Measurements from ENCODE around the gene CCDC192. TPM values are rescaled to one million over a fixed set of nuclear protein-coding genes. Genes with fewer than 3 reads are reported as not detected.

The CCDC192 gene
- total RNA-seq, 1 experiment from 2014 or later: 0.52 TPM

DNA sequence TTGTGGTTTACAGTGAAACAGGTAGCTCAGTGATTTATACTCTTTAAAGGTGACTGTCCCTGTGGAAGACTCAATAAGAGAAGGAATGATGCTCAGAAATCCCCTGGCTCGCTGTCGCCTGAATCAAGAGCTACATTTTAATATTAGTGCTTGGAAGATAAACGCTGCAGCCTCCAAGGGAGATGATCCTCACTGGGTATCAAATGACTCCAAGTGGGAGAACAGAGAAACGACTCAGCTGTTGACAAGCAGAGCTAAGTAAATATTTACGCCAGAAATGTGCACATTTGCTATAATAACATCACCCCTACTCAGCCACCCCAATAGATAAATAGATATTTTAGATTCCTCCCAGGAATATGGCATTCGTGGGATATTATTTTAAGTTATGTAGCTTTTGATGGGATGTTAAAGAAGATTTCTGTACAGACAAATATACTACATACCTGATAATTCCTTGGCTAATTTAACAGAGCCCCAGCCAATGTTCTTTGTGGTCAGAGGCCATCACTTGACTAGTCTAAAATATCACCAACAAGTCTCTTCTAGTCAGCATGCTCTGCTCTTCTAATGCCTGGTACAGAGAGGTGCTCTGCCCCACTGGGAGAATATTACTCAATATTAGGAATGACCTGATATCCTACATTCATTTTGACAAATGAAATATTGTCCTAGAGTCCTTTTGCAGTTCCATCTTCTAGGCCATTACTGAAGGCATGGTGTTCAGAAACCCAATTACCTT, 18.3 kb upstream of the CCDC192 start:
- ATAC-seq (no peak), DNase-seq (ENCODE audit: low spot score) (no peak)
- TF ChIP-seq SOX15 (CRISPR knock-in tag; IDR thresholded peaks at IDR 0.05) (no peak), ZNF671 (CRISPR knock-in tag; IDR thresholded peaks at IDR 0.05) (no peak), NFATC4 (CRISPR knock-in tag; IDR thresholded peaks at IDR 0.05) (no peak), TEAD4 (CRISPR knock-in tag; IDR thresholded peaks at IDR 0.05) (no peak), CBFB (CRISPR knock-in tag; IDR thresholded peaks at IDR 0.05; ENCODE audit: low read depth) (no peak), NFE2L1 (CRISPR knock-in tag; IDR thresholded peaks at IDR 0.05) (no peak), ZBTB21 (CRISPR knock-in tag; IDR thresholded peaks at IDR 0.05; ENCODE audit: borderline replicate concordance) (no peak)
- TF ChIP-seq, protein P1, sequence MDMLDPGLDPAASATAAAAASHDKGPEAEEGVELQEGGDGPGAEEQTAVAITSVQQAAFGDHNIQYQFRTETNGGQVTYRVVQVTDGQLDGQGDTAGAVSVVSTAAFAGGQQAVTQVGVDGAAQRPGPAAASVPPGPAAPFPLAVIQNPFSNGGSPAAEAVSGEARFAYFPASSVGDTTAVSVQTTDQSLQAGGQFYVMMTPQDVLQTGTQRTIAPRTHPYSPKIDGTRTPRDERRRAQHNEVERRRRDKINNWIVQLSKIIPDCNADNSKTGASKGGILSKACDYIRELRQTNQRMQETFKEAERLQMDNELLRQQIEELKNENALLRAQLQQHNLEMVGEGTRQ (CRISPR knock-in tag; IDR thresholded peaks at IDR 0.05): no peak
- TF ChIP-seq, protein P2, sequence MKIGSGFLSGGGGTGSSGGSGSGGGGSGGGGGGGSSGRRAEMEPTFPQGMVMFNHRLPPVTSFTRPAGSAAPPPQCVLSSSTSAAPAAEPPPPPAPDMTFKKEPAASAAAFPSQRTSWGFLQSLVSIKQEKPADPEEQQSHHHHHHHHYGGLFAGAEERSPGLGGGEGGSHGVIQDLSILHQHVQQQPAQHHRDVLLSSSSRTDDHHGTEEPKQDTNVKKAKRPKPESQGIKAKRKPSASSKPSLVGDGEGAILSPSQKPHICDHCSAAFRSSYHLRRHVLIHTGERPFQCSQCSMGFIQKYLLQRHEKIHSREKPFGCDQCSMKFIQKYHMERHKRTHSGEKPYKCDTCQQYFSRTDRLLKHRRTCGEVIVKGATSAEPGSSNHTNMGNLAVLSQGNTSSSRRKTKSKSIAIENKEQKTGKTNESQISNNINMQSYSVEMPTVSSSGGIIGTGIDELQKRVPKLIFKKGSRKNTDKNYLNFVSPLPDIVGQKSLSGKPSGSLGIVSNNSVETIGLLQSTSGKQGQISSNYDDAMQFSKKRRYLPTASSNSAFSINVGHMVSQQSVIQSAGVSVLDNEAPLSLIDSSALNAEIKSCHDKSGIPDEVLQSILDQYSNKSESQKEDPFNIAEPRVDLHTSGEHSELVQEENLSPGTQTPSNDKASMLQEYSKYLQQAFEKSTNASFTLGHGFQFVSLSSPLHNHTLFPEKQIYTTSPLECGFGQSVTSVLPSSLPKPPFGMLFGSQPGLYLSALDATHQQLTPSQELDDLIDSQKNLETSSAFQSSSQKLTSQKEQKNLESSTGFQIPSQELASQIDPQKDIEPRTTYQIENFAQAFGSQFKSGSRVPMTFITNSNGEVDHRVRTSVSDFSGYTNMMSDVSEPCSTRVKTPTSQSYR (CRISPR knock-in tag; IDR thresholded peaks at IDR 0.05): no peak
- TF ChIP-seq, protein P3, sequence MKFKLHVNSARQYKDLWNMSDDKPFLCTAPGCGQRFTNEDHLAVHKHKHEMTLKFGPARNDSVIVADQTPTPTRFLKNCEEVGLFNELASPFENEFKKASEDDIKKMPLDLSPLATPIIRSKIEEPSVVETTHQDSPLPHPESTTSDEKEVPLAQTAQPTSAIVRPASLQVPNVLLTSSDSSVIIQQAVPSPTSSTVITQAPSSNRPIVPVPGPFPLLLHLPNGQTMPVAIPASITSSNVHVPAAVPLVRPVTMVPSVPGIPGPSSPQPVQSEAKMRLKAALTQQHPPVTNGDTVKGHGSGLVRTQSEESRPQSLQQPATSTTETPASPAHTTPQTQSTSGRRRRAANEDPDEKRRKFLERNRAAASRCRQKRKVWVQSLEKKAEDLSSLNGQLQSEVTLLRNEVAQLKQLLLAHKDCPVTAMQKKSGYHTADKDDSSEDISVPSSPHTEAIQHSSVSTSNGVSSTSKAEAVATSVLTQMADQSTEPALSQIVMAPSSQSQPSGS (CRISPR knock-in tag; IDR thresholded peaks at IDR 0.05; ENCODE audit: borderline replicate concordance, low read depth): no peak
- Mint-ChIP-seq H3K27me3 (ENCODE audit: low read depth) (no peaks in the 10 kb centered on the region), H3K27ac (no peak overlapping the region), H3K4me3 (no peak overlapping the region), H3K36me3 (no peaks in the 10 kb centered on the region), H3K4me1 (no peaks in the 10 kb centered on the region), H3K9me3 (no peaks in the 10 kb centered on the region)
- POLR2A ChIA-PET: no interaction called here
- CTCF ChIA-PET: interaction anchor here (0.9 kb wide), 1 partner anchor 180 kb away, joined by 3 read pairs; no protein-coding TSS in a partner anchor

DNA sequence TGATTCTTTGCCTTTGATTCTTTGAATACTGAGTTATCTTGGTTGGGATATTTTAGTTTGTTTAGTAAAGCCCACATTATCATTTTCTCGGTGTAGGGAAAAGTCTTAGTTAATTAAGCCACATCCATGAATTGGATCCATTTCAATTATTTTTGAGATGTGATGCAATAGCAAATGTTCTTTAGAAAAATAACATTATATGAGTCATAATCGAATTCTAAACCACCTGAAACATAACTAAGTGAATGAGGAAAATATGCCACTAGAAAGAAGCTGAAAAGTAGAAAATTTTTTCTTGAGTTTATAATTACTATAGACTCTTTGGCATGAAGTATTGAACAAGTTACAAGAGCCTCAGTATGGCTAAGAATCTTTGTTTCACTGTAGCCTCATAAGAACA, 17.5 kb upstream of the CCDC192 start:
- Mint-ChIP-seq H3K27ac (no peak overlapping the region), H3K4me3 (no peak overlapping the region), H3K4me1 (no peaks in the 10 kb centered on the region), H3K36me3 (no peaks in the 10 kb centered on the region), H3K9me3 (peaks cover 2% of the 10 kb centered on the region), H3K27me3 (ENCODE audit: low read depth) (no peaks in the 10 kb centered on the region)
- ChIA-PET CTCF (no interaction called here), POLR2A (no interaction called here)
- no peak for ATAC-seq
- no peak for TF ChIP-seq OVOL2 (CRISPR knock-in tag; IDR thresholded peaks at IDR 0.05; ENCODE audit: borderline replicate concordance)
- TF ChIP-seq, protein P4, sequence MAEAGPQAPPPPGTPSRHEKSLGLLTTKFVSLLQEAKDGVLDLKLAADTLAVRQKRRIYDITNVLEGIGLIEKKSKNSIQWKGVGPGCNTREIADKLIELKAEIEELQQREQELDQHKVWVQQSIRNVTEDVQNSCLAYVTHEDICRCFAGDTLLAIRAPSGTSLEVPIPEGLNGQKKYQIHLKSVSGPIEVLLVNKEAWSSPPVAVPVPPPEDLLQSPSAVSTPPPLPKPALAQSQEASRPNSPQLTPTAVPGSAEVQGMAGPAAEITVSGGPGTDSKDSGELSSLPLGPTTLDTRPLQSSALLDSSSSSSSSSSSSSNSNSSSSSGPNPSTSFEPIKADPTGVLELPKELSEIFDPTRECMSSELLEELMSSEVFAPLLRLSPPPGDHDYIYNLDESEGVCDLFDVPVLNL (CRISPR knock-in tag; IDR thresholded peaks at IDR 0.05; ENCODE audit: borderline replicate concordance, low read depth): no peak
- no peak for TF ChIP-seq KAT7 (CRISPR knock-in tag; IDR thresholded peaks at IDR 0.05; ENCODE audit: borderline replicate concordance)
- no peak for TF ChIP-seq HMGA2 (CRISPR knock-in tag; IDR thresholded peaks at IDR 0.05)
- TF ChIP-seq TEAD1 (CRISPR knock-in tag; IDR thresholded peaks at IDR 0.05): no peak
- no peak for TF ChIP-seq FOXP1 (CRISPR knock-in tag; IDR thresholded peaks at IDR 0.05; ENCODE audit: borderline replicate concordance)
- TF ChIP-seq TEAD4 (CRISPR knock-in tag; IDR thresholded peaks at IDR 0.05): no peak
- DNase-seq (ENCODE audit: low spot score): no peak

DNA sequence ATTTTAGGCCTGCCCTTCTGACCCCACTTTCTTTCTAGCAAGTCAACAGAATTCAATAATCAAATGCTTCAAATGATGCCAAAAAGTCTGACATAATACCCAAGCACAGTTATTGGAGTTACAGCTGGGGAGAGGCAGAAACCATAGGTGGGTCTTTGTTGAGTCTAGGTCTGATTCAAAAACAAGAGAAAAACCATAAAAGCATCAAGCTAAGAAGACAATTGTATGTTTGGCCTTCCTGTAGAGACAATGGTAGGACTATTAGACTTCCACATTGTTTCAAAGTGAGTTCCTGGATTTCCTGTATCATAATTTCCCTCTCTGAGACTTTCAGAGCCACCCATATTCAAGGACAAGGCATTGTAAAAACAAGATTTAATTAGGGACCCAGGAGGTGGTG, 16.8 kb upstream of the CCDC192 start:
- Mint-ChIP-seq H3K9me3 (peaks cover 6% of the 10 kb centered on the region), H3K27me3 (ENCODE audit: low read depth) (no peaks in the 10 kb centered on the region), H3K4me3 (no peak overlapping the region), H3K4me1 (no peaks in the 10 kb centered on the region), H3K27ac (no peak overlapping the region), H3K36me3 (no peaks in the 10 kb centered on the region)
- ChIA-PET CTCF (no interaction called here), POLR2A (no interaction called here)
- ATAC-seq (no peak), DNase-seq (ENCODE audit: low spot score) (no peak)
- no peak for TF ChIP-seq MXD4 (CRISPR knock-in tag; IDR thresholded peaks at IDR 0.05; ENCODE audit: borderline replicate concordance)
- TF ChIP-seq, protein P5, sequence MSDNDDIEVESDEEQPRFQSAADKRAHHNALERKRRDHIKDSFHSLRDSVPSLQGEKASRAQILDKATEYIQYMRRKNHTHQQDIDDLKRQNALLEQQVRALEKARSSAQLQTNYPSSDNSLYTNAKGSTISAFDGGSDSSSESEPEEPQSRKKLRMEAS (CRISPR knock-in tag; IDR thresholded peaks at IDR 0.05): no peak
- TF ChIP-seq GRHL2 (CRISPR knock-in tag; IDR thresholded peaks at IDR 0.05; ENCODE audit: insufficient replicate concordance, severe bottlenecking): no peak
- no peak for TF ChIP-seq FOXJ3 (CRISPR knock-in tag; IDR thresholded peaks at IDR 0.05; ENCODE audit: borderline replicate concordance)
- no peak for TF ChIP-seq NR1H2 (CRISPR knock-in tag; IDR thresholded peaks at IDR 0.05)
- TF ChIP-seq, protein P3 (CRISPR knock-in tag; IDR thresholded peaks at IDR 0.05; ENCODE audit: borderline replicate concordance, low read depth): no peak

Data from WTC11 (cell line).